GM12878 (cell line): Measurements from ENCODE around the gene LRP5. TPM values are rescaled to one million over a fixed set of nuclear protein-coding genes. Genes with fewer than 3 reads are reported as not detected.

Experiments used
- ATAC-seq: fragments of 200-7000 bp; cut with Tn5 transposase; 3 replicates; pipeline ENCODE4 v1.9.1; 2020; ENCODE audit warnings: mild to moderate bottlenecking, moderate library complexity
- BruUV-seq: library from RNA; stranded (reverse); fragments of 400-500 nt; replicated peaks from 2 replicates; lab custom pipeline; 2021; lab: Mats Ljungman, UMichigan
- CTCF ChIA-PET: fragments of 300-600 bp; sonication (Branson Sonifier 250); formaldehyde crosslinking; extraction: SDS; loops from one replicate; lab custom pipeline; 2021; ENCODE audit warnings: inconsistent platforms; lab: Yijun Ruan, JAX
- POLR2A ChIA-PET: fragments of 350-600 bp; formaldehyde crosslinking; extraction: SDS; loops from one replicate; lab custom pipeline; 2021; ENCODE audit warnings: inconsistent platforms; lab: Charles Lee
- RAD21 ChIA-PET: fragments of 300-600 bp; sonication (Branson Sonifier 250); formaldehyde crosslinking; loops from one replicate; lab custom pipeline; 2023; ENCODE audit warnings: antibody characterized with exemption; ENCODE audit not compliant: unreplicated experiment; lab: Charles Lee
- SMC1A ChIA-PET: fragments of 300-600 bp; sonication (Branson Sonifier 250); formaldehyde crosslinking; loops from one replicate; lab custom pipeline; 2023; ENCODE audit not compliant: unreplicated experiment, uncharacterized antibody; lab: Charles Lee
- DNase-seq: peaks from one replicate; pipeline ENCODE4 v3.0.0-alpha.2; 2011; ENCODE audit warnings: low read depth, low spot score
- FAIRE-seq: peaks from 3 replicates; lab custom pipeline; 2011; peaks lifted over from hg19 to GRCh38; lab: Jason Lieb, UNC
- H2AFZ ChIP-seq: 2 replicates; pipeline ENCODE4 v1.6.0; 2011; ENCODE audit warnings: low read depth, low read length, control low read depth; ENCODE audit not compliant: control insufficient read depth
- H3K27ac ChIP-seq: 2 replicates; pipeline ENCODE4 v1.5.1; 2011; ENCODE audit warnings: control low read depth; ENCODE audit not compliant: control insufficient read depth, insufficient read depth
- H3K27me3 ChIP-seq, 2 experiments: replicated peaks in 1 of 2; 2 replicates each; pipeline versions ENCODE4 v1.6.0 to v1.6.1; 2011; ENCODE audit warnings: low read length in 1 of 2; ENCODE audit not compliant: control insufficient read depth in 2 of 2, insufficient read depth in 2 of 2
- H3K36me3 ChIP-seq, 2 experiments: 2 replicates each; pipeline ENCODE4 v1.5.1; 2011; ENCODE audit warnings: low read length in 1 of 2; ENCODE audit not compliant: control insufficient read depth in 2 of 2, insufficient read depth in 2 of 2
- H3K4me1 ChIP-seq: 2 replicates; pipeline ENCODE4 v1.6.1; 2011; ENCODE audit warnings: mild to moderate bottlenecking, low read length, moderate library complexity, mixed read lengths; ENCODE audit not compliant: control insufficient read depth, insufficient read depth
- H3K4me2 ChIP-seq: 2 replicates; pipeline ENCODE4 v1.6.0; 2011; ENCODE audit warnings: control low read depth; ENCODE audit not compliant: control insufficient read depth, insufficient read depth
- H3K4me3 ChIP-seq: fragments of 200-600 bp; sonication (generic); 2 replicates; pipeline ENCODE4 v1.5.1; 2016
- H3K79me2 ChIP-seq: 2 replicates; pipeline ENCODE4 v1.6.0; 2011; ENCODE audit warnings: low read length; ENCODE audit not compliant: control insufficient read depth, insufficient read depth
- H3K9ac ChIP-seq: 2 replicates; pipeline ENCODE4 v1.8.0; 2011; ENCODE audit warnings: low read length, control low read depth, mixed read lengths; ENCODE audit not compliant: control insufficient read depth, insufficient read depth
- H3K9me3 ChIP-seq: replicated peaks from 3 replicates; pipeline ENCODE4 v1.5.1; 2011; ENCODE audit warnings: mild to moderate bottlenecking, low read length; ENCODE audit not compliant: control insufficient read depth, insufficient read depth
- H4K20me1 ChIP-seq: 2 replicates; pipeline ENCODE4 v1.6.0; 2011; ENCODE audit not compliant: control insufficient read depth, insufficient read depth
- ASH2L ChIP-seq: fragments of 300-600, 200-600 bp; sonication (generic); IDR thresholded peaks from 2 replicates; pipeline ENCODE4 v1.6.1; 2017; ENCODE audit warnings: low read depth, mild to moderate bottlenecking, borderline replicate concordance
- BCL11A ChIP-seq: IDR thresholded peaks from 2 replicates; pipeline ENCODE4 v1.6.1; 2011; ENCODE audit warnings: low read depth, low read length
- CEBPB ChIP-seq, 2 experiments: fragments of 150-350 bp in 1 of 2; IDR thresholded peaks; 2 replicates each; pipeline ENCODE4 v1.6.1; 2012 to 2014; ENCODE audit warnings: low read depth in 2 of 2, low read length in 2 of 2, borderline replicate concordance in 1 of 2, inconsistent platforms in 1 of 2
- E4F1 ChIP-seq: fragments of 450-650 bp; IDR thresholded peaks from 2 replicates; pipeline ENCODE4 v1.6.1; 2018; ENCODE audit warnings: borderline replicate concordance, mild to moderate bottlenecking; ENCODE audit not compliant: partially characterized antibody
- ELK1 ChIP-seq: IDR thresholded peaks from 2 replicates; pipeline ENCODE4 v1.6.1; 2012; ENCODE audit warnings: low read depth, low read length, improper control_type of control experiment
- FOS ChIP-seq: IDR thresholded peaks from 3 replicates; pipeline ENCODE4 v1.6.1; 2011; ENCODE audit warnings: borderline replicate concordance; ENCODE audit not compliant: insufficient read length; ENCODE audit errors: extremely low read depth
- FOXK2 ChIP-seq: fragments of 450-650 bp; IDR thresholded peaks from 2 replicates; pipeline ENCODE4 v1.6.1; 2017; ENCODE audit warnings: mild to moderate bottlenecking, moderate library complexity
- MAX ChIP-seq: IDR thresholded peaks from 2 replicates; pipeline ENCODE4 v1.6.1; 2012; ENCODE audit warnings: low read depth, low read length, improper control_type of control experiment
- MXI1 ChIP-seq: fragments of 150-350 bp; IDR thresholded peaks from 2 replicates; pipeline ENCODE4 v1.6.1; 2011; ENCODE audit warnings: low read depth, mild to moderate bottlenecking, inconsistent platforms, low read length, improper control_type of control experiment
- NFXL1 ChIP-seq: fragments of 450-650 bp; IDR thresholded peaks from 2 replicates; pipeline ENCODE4 v1.6.1; 2017; ENCODE audit warnings: antibody characterized with exemption, mild to moderate bottlenecking, borderline replicate concordance
- NR2C1 ChIP-seq: fragments of 450-650 bp; IDR thresholded peaks from 2 replicates; pipeline ENCODE4 v1.6.1; 2017; ENCODE audit warnings: antibody characterized with exemption, mild to moderate bottlenecking, moderate library complexity
- PAX5 ChIP-seq: IDR thresholded peaks from 2 replicates; pipeline ENCODE4 v1.6.1; 2011; ENCODE audit warnings: low read depth, low read length, borderline replicate concordance
- SREBF1 ChIP-seq: IDR thresholded peaks from 2 replicates; pipeline ENCODE4 v1.6.1; 2012; ENCODE audit warnings: mild to moderate bottlenecking, low read length
- ZNF622 ChIP-seq: fragments of 450-650 bp; IDR thresholded peaks from 2 replicates; pipeline ENCODE4 v1.6.1; 2017; ENCODE audit warnings: mild to moderate bottlenecking, inconsistent platforms
- WGBS: methylation state at CpG from one replicate; pipeline ENCODE4 v1.1.6; 2016; ENCODE audit warnings: low lambda C conversion rate; ENCODE audit not compliant: insufficient replicate concordance, insufficient coverage; ENCODE audit errors: missing lambda C conversion rate; 5-methylcytosine and 5-hydroxymethylcytosine counted together
- in situ Hi-C: fragments of 300-500 bp; cut with MboI; formaldehyde crosslinking; loops from 9 replicates; pipeline ENCODE4 v1.14.3; 2018; ENCODE audit warnings: mixed read lengths
- intact Hi-C: fragments of 100-400 bp; cut with micrococcal nuclease; formaldehyde crosslinking; loops from one replicate; pipeline ENCODE4 v1.14.2; 2022; ENCODE audit not compliant: unreplicated experiment
- polyA plus RNA-seq, 11 experiments: library from polyadenylated mRNA; depleted of rRNA in 4 of 11; unstranded in 6 of 11; stranded (reverse) in 5 of 11; fragments of >200 nt; fragmentation: Nextera tagmentation in 4 of 11; fragmentation: Illumina TruSeq in 1 of 11; extraction: Ambion mirVana in 4 of 11; extraction: Trizol in 1 of 11; gene quantifications; 1 replicate in 1 of 11; 2 replicates in 10 of 11; pipeline versions ENCODE4 v1.2.1 to v1.2.3, GENCODE V29; 2011 to 2016; ENCODE audit warnings: inconsistent platforms in 2 of 11, missing spikeins in 2 of 11, low read depth in 1 of 11
- total RNA-seq, 4 experiments: library from RNA; depleted of rRNA in 3 of 4; stranded (reverse); fragments of >200 nt in 3 of 4; fragmentation: Illumina TruSeq in 1 of 4; extraction: Trizol in 1 of 4; gene quantifications; 2 replicates each; pipeline versions ENCODE4 v1.2.1 to v1.2.3, GENCODE V29; 2013 to 2021

The LRP5 gene
- total and polyA plus RNA-seq, 10 of the 15 experiments (the other 5 are each of a cell fraction or from before 2014, with no cell fraction given), result 0.37 to 34.0 (median 6.6) TPM

- H3K4me2 ChIP-seq, result no peak overlapping the region
- no peak for TF ChIP-seq ZNF622
- TF ChIP-seq MXI1, result no peak
- TF ChIP-seq SREBF1, result no peak
- H3K9ac ChIP-seq, result no peak overlapping the region
- CTCF ChIA-PET, result interaction anchor here (0.6 kb wide), 1 partner anchor 8 kb away, joined by 3 read pairs; no protein-coding TSS in a partner anchor
- H3K36me3 ChIP-seq, result peaks cover 17 to 29% of the 10 kb centered on the region in 2 experiments; a peak in 3 of 4 replicates
- no peaks in the 10 kb centered on the region for H3K9me3 ChIP-seq
- no peak overlapping the region for H3K4me3 ChIP-seq
- H3K79me2 ChIP-seq, result no peaks in the 10 kb centered on the region
- FAIRE-seq (no peak), ATAC-seq (no peak), DNase-seq (no peak)
- in situ Hi-C loops (no loop called here), intact Hi-C loops (no loop called here)
- WGBS, result 92% methylated on average over 28 of the region's 30 CpGs
- BruUV-seq, result no TSS peak
- RAD21 ChIA-PET, result no interaction called here
- SMC1A ChIA-PET, result no interaction called here
- POLR2A ChIA-PET, result no interaction called here
- peaks cover 19% of the 10 kb centered on the region for H3K4me1 ChIP-seq
- no peaks in the 10 kb centered on the region for H3K27me3 ChIP-seq
- no peak overlapping the region for H2AFZ ChIP-seq
- no peaks in the 10 kb centered on the region for H4K20me1 ChIP-seq
- H3K27ac ChIP-seq, result no peak overlapping the region
Measured at GRCh38 chr11:68409748-68410344, 97.5 kb downstream of the LRP5 start.

GRCh38 chr11:68411501-68411991, 99.2 kb downstream of the LRP5 start:
- BruUV-seq, result no TSS peak
- ChIA-PET RAD21 (interaction anchor here (1.7 kb wide), 1 partner anchor 30 kb away, joined by 4 read pairs; no protein-coding TSS in a partner anchor), CTCF (no interaction called here), SMC1A (no interaction called here), POLR2A (no interaction called here)
- ATAC-seq (no peak), FAIRE-seq (no peak), DNase-seq (no peak)
- intact Hi-C loops, result no loop called here
- Histone ChIP-seq H2AFZ (no peak overlapping the region), H3K4me1 (peaks cover 20% of the 10 kb centered on the region), H3K4me2 (no peak overlapping the region), H3K36me3 (peaks cover 14 to 30% of the 10 kb centered on the region in 2 experiments; a peak in 3 of 4 replicates), H3K79me2 (no peaks in the 10 kb centered on the region), H3K9ac (no peak overlapping the region), H4K20me1 (no peaks in the 10 kb centered on the region), H3K27ac (no peak overlapping the region), H3K9me3 (no peaks in the 10 kb centered on the region)
- in situ Hi-C loops, result no loop called here
- 92% methylated on average over 15 of the region's 17 CpGs for WGBS
- TF ChIP-seq E4F1 (no peak), PAX5 (no peak), CEBPB (IDR thresholded peaks at IDR 0.05; ENCODE audit: borderline replicate concordance in 1 of 2, low read depth in 2 of 2, low read length in 2 of 2) (no peak), BCL11A (no peak), MAX (no peak), ELK1 (no peak), NFXL1 (no peak), ASH2L (no peak), FOS (no peak), NR2C1 (no peak), FOXK2 (no peak)
- TF ChIP-seq, all 136 proteins: peak for 0
- no peak overlapping the region for H3K4me3 ChIP-seq
- no peaks in the 10 kb centered on the region for H3K27me3 ChIP-seq
